ENCODE measurements around the gene MEP1A. TPM values are rescaled to one million over a fixed set of nuclear protein-coding genes. Genes with fewer than 3 reads are reported as not detected.

The MEP1A gene
- total RNA-seq, 2 donors from 2014 or later = 0.34 TPM; not detected in 1

- Histone ChIP-seq H3K36me3 (no peaks in the 10 kb centered on the region), H3K9me3 (no peaks in the 10 kb centered on the region), H3K27me3 (replicated peaks; ENCODE audit: insufficient read depth) (no peaks in the 10 kb centered on the region), H3K27ac (no peak overlapping the region), H3K4me3 (no peak overlapping the region), H3K4me1 (replicated peaks) (no peaks in the 10 kb centered on the region)
- WGBS = 60% methylated on average over 3 of the region's 3 CpGs
- TF ChIP-seq POLR2A (IDR thresholded peaks at IDR 0.05) (no peak), POLR2AphosphoS5 (IDR thresholded peaks at IDR 0.05) (no peak), CTCF (IDR thresholded peaks at IDR 0.05) (no peak)
- DNase-seq (ENCODE audit: low spot score) = no peak
- intact Hi-C loops (cut with DNase I) = no loop called here
Measured at GRCh38 chr6:46888031-46888430, 94.8 kb downstream of the MEP1A start.

GRCh38 chr6:46888578-46888977, 95.4 kb downstream of the MEP1A start:
- H3K27me3 ChIP-seq (replicated peaks; ENCODE audit: insufficient read depth) = no peaks in the 10 kb centered on the region
- no peak overlapping the region for H3K27ac ChIP-seq
- no peaks in the 10 kb centered on the region for H3K4me1 ChIP-seq (replicated peaks)
- no peak for DNase-seq (ENCODE audit: low spot score)
- H3K4me3 ChIP-seq = no peak overlapping the region
- H3K9me3 ChIP-seq = no peaks in the 10 kb centered on the region
- WGBS = 53% methylated on average over 4 of the region's 4 CpGs
- H3K36me3 ChIP-seq = no peaks in the 10 kb centered on the region
- TF ChIP-seq POLR2A (IDR thresholded peaks at IDR 0.05) (no peak), POLR2AphosphoS5 (IDR thresholded peaks at IDR 0.05) (no peak), CTCF (IDR thresholded peaks at IDR 0.05) (no peak)
- intact Hi-C loops (cut with DNase I) = no loop called here

Other genes with a start within 250 kb of the MEP1A start
- gene CYP39A1, start 140.6 kb upstream of the MEP1A start, total RNA-seq = 10 to 100 TPM; 17.6 to 31.2 TPM
- 10 to 100 TPM; 33.7 to 43.7 TPM for gene SLC25A27, start 140.4 kb upstream of the MEP1A start, total RNA-seq
- gene TDRD6, start 105.5 kb upstream of the MEP1A start, total RNA-seq = 10 to 100 TPM in 1 of 2 donors, under 1 TPM in 1; 0.91 to 13.0 TPM
- 10 to 100 TPM in 1 of 2 donors, 1 to 10 TPM in 1; 6.2 to 38.2 TPM for gene PLA2G7, start 58.0 kb upstream of the MEP1A start, total RNA-seq
- gene ANKRD66, start 46.5 kb upstream of the MEP1A start, total RNA-seq = not detected
- 10 to 100 TPM in 1 of 2 donors, 1 to 10 TPM in 1; 4.7 to 16.1 TPM for gene ADGRF5, start 128.5 kb downstream of the MEP1A start, total RNA-seq
- 10 to 100 TPM in 1 of 2 donors, 1 to 10 TPM in 1; 5.6 to 11.5 TPM for gene ADGRF1, start 248.9 kb downstream of the MEP1A start, total RNA-seq

Measured in prostate gland (tissue), 2 donors.